NCI-H510A (cell line): ENCODE data around the gene OR6N1.

Experiments used
- DNase-seq: peaks from one replicate; lab custom pipeline; 2025; lab: John Stamatoyannopoulos, UW

OR6N1 gene, protein sequence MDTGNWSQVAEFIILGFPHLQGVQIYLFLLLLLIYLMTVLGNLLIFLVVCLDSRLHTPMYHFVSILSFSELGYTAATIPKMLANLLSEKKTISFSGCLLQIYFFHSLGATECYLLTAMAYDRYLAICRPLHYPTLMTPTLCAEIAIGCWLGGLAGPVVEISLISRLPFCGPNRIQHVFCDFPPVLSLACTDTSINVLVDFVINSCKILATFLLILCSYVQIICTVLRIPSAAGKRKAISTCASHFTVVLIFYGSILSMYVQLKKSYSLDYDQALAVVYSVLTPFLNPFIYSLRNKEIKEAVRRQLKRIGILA

DNA sequence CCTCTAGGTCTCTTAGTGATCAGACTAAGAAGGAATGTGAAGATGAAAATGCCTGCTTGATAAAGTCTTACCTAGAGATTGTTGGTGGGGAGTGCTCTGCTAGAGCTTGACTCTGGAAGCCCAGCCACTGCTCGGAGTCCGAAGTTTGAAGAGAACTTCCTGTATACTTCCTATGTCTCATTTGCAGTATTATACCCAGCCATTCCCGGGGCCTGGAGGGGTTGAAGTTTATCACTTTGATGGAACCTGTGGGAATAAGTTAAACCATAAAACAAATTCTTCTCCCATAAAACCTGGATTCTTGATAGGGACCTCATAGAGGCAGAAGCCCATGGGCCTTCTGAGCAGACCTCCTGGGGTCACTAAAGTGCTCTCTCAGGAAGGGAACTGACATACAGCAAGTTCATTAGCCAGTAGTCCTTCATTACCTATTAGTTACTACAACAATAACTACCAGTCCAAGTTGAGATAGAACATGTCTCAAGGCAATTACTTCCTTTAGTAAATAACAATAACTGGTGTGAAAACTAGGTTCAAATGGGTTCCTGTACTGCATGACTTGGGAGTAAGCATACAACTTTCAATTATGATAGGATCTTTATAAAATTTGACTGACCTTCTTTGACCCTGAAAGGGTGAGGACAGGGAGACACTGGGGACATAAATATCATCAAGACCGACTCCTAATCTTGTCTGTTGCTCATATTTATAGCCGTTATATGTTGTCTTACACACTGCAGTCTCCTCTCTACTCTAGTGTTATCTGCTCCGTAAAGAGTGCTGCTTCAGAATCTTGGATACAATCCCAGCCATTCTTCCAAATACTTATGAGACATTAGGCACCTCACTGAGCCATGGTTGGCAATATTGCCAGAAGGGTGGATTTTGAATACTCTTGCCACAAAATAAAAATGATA lies at the start of gene OR6N1:
TSS of gene OR6N1 (minus strand) at position 246 of the 917 bp plus-strand sequence. CDS start 5,513 bp downstream, outside the sequence.
- no peak for DNase-seq

- no peak for DNase-seq
These were observed 49.7 kb upstream of the OR6N1 start for GRCh38 chr1:158821723-158822122.

DNA sequence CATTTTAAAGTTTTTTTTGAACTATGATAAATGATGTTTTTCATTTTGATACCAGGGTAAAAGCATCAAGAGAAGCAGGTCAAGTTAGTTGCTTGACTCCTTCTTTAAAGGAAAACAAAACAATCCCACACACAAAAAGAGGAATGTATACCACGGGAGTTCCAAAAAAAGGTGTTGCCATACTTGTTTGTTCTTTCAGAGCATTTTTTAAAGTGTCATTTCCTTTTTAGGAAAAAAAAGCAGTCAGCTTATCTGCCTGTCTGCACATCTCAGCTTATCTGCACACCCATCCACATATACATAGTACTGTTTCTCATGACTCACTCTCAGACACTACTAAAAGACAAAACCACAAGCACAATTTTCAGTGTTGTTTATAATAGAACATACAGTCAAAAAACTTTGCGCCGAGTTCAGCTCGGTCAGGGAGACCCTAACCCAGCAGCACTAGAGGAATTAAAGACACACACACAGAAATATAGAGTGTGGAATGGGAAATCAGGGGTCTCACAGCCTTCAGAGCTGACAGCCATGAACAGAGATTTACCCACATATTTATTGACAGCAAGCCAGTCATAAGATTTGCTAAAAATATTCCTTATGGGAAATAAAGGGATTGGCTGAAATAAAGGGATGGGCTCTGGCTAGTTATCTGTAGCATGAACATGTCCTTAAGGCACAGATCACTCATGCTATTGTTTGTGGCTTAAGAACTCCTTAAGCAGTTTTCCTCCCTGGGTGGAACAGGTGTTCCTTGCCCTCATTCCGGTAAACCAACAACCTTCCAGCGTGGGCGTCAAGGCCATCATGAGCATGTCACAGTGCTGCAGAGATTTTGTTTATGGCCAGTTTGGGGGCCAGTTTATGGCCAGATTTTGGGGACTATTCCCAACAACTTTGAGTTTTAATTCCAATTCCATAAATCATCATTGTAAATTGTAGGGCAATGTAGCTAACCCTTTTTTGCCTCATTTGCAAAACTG lies 47.8 kb upstream of the OR6N1 start:
- DNase-seq, result no peak

DNA sequence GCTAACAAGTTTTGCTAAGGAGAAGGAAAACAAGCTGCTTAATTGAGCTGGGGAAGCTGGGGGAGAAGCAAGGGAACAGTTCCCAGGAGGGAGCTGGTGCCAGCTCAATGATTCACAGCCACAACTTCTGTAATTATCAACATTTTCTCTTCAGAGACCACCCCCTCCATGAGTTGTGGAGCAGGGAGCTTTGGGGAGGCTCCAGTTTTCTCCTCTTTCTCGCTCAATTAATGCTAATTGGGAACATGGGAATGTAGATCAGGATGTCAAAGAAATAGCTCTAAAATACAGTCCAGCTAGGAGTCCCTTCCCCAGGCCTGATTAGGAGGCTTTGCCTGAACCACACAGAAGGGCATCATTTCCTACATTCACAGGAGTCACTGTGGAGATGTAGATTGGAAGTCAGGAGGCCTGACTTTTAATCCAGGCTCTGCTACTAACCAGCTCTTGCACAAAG lies 47.0 kb upstream of the OR6N1 start:
- no peak for DNase-seq

DNA sequence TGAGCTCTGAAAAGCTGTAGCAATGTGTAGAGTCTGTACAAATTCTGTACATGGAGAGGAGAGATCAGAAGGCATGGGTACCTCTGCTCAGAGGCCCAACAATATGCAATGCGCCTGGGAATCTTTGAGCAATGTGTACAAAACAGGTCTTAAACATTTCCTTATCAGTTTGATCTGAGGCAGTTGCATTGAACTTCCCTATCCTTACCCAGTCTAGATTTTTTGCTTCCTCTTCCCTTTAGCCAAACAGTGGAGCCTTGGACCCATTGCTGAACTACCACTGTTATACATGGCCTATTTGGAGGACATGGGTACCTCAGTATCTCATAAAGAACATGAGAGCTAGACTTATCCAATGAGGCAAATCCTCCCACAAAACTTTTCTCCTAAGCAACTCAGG lies 46.6 kb upstream of the OR6N1 start:
- no peak for DNase-seq

DNA sequence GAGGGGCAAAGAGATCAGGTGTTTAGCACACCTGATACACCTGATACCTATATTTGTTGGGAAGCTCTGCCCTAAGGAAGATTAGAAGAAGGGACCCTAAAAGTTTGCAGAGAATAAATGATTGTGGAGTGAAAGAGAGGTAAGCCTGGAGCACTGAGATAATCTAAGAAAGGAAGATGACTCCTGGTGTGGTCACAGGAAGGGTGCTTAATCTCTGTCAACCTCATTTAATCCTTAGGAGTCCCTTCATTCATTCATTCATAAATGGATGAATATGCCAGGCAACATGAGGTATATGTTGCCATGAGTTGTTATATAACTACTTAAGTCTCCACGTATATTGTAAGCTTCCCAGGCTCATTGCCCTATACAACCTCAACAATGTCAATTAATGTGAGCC lies 43.0 kb upstream of the OR6N1 start:
- no peak for DNase-seq

- no peak for DNase-seq
These were observed 41.2 kb upstream of the OR6N1 start for GRCh38 chr1:158813164-158813563.

DNA sequence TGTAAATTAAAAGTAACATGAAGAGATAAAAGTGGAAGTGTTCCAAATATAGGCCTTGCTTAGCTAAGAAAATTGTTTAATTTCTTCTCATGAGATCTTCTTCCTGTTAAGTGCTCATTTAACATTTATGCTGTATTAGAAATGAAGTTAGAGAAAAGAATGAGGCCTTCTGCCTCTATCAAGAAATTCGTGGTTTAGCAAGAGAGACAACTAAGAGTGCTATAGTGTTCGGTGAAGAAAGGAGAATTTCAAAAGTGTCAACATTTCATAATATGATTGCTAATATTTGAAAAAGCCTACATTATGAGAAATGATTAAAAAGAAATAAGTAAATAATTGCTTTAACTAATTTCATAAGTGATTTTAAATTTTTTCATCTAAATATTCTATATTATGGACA lies 40.3 kb upstream of the OR6N1 start:
- no peak for DNase-seq

GRCh38 chr1:158810311-158810710 lies 38.3 kb upstream of the OR6N1 start:
- no peak for DNase-seq

DNA sequence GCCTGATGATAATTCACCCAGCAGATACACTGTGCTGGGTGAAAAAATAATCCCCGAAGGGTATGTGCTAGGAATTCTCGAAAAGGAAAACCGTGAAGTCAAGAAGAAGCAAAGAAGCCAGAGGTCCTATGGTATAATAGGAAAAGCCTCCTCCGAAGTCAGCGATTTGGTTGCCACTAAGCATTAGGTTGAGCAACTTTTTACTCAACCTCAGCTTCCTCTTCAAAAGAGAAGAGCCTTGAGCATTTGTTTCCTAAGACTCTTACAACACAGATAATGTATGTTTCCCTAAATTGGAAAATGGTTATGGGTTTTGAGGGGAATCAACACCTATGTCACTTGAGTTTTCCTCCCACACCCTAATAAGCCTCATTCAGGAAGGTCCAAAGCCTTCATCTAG lies 37.9 kb upstream of the OR6N1 start:
- DNase-seq, result no peak

- no peak for DNase-seq
These were observed 37.3 kb upstream of the OR6N1 start for GRCh38 chr1:158809256-158809655.

DNA sequence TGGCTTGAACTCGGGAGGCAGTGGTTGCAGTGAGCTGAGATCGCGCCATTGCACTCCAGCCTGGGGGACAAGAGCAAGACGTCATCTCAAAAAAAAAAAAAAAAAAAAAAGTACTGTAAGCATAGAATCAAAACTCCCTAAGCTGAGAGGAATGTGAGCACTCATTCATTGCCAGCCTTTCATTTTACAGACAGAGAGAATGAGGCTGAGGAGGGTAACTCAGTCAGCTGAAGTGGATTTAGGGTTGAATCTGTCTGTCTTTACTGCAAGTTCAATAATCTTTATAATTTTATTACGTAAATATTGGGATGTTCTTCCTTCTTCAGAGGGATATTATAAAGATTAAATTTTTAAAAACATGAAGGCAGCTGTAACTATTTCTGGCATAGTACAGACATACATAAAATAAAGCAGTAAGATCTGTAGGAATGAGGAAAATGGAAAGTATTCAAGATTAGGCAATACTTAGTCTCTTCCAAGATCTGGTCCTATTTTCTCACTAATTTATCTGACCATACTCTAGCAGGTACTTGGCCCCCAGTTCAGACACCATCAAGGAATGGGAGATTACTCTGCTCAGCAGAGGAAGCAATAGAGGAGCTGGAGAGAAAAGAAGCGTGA lies 35.0 kb upstream of the OR6N1 start:
- no peak for DNase-seq

- DNase-seq, result no peak
These were observed 31.7 kb upstream of the OR6N1 start for GRCh38 chr1:158803678-158804077.

DNA sequence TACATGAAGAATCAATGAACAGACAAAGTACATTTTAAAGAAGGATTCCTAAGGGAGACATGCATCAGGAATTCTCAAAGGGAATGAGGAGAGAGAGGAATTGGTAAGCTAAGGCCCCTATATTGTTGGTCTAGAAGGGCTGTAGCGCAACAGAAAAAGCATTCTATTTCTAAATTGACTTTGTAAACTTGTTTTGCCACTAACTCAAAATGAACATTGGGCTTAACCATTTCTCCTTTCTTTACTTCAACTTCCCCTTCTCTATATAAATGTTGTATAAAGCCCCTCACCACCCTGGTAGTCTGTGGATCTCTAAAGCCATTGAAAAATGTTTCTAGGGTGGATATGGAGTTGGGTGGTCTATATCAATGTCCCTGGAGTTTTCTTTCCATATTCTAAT lies 29.4 kb upstream of the OR6N1 start:
- DNase-seq, result no peak

DNA sequence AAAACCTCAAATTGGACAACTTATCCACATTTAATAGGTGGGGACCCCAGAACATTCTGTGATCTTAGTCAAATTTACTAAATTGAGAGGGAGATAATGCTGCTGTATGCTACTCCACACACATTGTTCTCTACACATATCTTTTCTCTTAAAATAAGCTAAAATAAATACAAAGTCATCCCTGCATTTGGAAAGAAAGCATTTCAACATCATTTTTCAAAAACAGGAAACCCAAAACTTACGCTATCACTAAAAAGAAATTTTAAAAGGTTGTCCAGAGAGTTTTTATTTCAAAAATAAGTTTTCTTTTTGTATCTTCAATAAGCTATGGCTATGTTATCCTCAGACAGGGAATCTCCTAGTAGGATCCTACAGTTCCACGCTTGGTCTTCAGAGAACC lies 28.5 kb upstream of the OR6N1 start:
- no peak for DNase-seq

DNA sequence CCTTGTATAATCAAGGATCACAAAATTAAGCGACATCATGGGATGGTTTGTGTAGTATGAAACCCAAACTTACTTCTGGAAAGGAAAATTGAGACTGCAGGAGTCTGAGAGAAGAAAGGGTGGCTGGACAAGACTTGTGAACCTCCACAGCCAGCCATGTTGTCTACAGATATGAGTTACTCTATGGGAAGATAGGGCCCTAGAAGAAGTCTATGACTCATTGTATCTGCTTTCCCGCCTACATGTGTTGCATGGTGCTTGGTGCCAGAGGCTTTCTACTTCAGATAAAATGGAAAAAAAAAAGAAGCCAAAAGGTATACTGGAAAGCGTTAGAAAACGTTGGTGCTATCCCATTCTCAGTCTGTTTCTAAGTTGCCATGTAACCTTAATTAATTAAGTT lies 27.7 kb upstream of the OR6N1 start:
- no peak for DNase-seq

GRCh38 chr1:158798531-158798930 lies 26.5 kb upstream of the OR6N1 start:
- no peak for DNase-seq

GRCh38 chr1:158794247-158794646 lies 22.3 kb upstream of the OR6N1 start:
- no peak for DNase-seq

- no peak for DNase-seq
These were observed 21.6 kb upstream of the OR6N1 start for GRCh38 chr1:158793604-158794003.

- no peak for DNase-seq
These were observed 9.1 kb upstream of the OR6N1 start, which contains the start of gene OR6N2 for GRCh38 chr1:158781104-158781503. Gene OR6N2 (minus strand): TSS chr1:158781204. CDS start chr1:158777635, 3,569 bp downstream.

DNA sequence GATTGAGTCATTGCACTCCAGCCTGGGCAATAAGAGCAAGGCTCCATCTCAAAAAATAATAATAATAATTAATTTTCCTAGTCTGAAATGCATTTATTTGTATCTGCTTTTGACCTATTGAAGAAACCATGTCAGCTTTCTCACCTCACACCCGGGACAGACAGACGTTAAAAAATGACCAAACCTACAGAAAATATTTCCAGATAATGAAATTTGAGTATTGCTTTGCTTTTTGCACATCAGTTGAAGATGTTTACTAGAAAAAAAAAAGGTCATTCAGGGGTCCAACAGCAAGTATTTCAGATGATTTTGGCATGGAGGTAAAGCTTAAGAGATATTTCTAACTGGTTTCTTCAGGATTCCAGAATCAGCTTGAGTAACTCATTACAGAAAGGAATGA lies 17.6 kb downstream of the OR6N1 start, which contains the start of gene OR6K6:
TSS of gene OR6K6 (plus strand) at position 301 of the 400 bp plus-strand sequence. CDS start 168 bp downstream, outside the sequence.
- no peak for DNase-seq
